Retinal pigment epithelial cell (primary cell): Measurements from ENCODE around the gene CTBP2.
A peak's percentile ranks its signal among the peaks of the same experiment; 100 is the strongest.

Experiments used
- DNase-seq: peaks from one replicate; pipeline ENCODE4 v3.0.0-alpha.2; 2010; ENCODE audit warnings: low read depth
- H3K4me3 ChIP-seq: 2 replicates; pipeline ENCODE4 v1.5.1; 2011; ENCODE audit warnings: mild to moderate bottlenecking, low read length, control low read depth, moderate library complexity
- TF ChIP-seq, protein P1 (sequence below): conservative IDR thresholded peaks from 2 replicates; pipeline ENCODE4 v1.5.1; 2011; ENCODE audit warnings: low read depth, low read length, control low read depth, inconsistent platforms

Gene CTBP2

DNA sequence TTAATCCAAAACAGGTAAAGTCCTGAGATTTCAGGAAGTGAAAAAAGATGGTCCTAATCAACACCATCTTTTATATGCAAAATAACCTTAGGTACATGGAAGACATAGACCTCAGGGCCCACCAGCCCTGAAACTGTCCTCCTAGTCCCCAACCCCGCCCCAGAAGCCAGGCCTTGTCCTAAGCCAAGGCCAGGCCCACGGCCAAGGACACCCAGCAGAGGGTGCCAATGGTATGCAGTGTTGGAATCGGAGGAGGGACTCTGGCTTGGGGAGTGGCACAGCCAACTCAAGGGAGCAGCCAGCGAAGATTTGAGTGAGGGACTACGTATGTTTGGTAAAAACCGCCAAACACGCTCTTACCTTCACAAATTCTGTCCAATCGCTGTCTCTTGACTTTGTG lies 121.7 kb downstream of the CTBP2 start:
- TF ChIP-seq, protein P1, sequence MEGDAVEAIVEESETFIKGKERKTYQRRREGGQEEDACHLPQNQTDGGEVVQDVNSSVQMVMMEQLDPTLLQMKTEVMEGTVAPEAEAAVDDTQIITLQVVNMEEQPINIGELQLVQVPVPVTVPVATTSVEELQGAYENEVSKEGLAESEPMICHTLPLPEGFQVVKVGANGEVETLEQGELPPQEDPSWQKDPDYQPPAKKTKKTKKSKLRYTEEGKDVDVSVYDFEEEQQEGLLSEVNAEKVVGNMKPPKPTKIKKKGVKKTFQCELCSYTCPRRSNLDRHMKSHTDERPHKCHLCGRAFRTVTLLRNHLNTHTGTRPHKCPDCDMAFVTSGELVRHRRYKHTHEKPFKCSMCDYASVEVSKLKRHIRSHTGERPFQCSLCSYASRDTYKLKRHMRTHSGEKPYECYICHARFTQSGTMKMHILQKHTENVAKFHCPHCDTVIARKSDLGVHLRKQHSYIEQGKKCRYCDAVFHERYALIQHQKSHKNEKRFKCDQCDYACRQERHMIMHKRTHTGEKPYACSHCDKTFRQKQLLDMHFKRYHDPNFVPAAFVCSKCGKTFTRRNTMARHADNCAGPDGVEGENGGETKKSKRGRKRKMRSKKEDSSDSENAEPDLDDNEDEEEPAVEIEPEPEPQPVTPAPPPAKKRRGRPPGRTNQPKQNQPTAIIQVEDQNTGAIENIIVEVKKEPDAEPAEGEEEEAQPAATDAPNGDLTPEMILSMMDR = peak; percentile 39
- H3K4me3 ChIP-seq = no peak overlapping the region
- DNase-seq = no peak

DNA sequence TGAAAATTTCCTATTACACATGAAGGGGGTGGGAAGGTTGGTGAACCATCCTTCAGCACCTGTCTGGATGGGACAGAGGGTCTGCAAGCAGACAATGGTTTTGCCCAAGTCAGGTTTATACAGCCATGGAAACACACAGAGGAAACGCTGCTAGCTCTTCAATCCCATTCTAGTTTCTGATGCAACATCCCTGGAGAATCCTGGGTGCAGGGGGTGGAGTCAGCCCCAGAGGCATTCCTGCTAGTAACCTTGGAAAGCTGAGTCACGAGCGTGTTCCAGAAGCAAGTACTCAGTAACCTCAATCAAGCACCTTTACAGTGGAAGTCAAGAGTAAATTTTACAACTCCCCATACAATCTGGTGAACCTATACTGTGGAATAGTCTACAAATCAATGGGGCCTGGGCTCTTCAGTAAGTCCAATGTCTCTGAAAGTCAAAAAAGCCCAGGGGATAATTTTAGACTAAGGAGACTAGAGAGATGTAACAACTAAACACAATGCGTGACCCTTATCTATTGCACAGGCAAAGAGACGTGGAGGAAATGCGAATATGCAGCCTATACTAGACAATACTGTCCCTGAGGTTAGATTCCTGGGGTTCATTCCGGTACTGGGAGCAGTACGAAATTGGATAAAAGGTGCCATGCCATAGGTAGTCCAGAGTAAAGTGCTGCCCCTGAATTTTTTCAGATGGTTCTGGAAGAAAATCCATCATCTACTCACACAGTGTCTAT lies 123.1 kb downstream of the CTBP2 start:
- TF ChIP-seq, protein P1 = no peak
- DNase-seq = no peak
- no peak overlapping the region for H3K4me3 ChIP-seq

DNA sequence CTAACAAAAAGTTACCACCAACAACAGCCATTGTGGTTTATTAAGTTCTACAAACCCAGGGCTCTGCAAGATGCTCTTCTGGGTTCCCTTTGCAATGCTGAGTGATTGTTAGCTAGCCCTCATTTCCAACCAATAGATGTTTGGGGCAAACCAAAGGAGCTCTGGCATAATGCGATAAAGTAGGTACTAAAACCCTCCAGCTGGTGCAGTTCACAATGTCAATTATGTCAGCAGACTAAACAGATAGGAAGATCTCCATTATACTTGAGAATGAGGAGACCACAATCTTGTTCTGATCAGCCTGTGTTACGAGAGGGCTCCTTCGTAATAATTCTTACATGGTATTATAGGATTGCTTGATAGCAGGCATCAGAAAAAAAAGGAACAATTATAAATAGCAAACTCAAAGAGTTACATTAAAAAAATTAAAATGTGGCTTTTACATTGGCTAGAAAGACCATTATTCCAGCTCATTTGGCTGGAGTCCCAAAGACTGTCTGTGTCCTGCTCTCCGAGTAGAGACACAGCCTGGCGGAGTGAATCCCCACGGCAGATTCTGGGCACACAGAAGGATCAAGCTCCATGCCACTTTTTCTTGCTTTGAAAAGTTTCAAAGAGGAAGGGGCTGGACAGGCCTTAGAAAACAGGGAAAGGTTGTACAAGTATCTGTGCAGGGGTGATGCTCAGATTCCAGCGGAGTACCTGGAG lies 124.6 kb downstream of the CTBP2 start:
- H3K4me3 ChIP-seq = no peak overlapping the region
- TF ChIP-seq, protein P1 = no peak
- DNase-seq = no peak

DNA sequence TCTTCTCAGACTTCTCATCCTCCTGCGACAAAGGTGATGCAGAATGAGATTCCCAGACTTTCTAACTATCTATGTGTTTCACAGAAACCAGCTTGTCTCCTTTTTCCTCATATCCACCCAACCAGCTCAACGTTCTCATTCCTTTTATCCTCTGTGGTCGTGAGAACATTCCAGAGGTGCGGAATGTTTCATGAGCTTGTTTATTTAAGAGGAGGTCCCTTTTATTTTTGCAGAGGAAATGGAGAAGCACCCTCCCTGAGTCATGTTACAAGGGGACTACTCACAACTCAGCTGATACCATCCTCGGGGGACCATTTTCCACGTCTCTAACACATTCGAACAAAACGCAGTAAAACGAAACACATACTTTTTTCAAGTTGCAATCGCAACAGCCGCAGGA lies 125.2 kb downstream of the CTBP2 start:
- no peak for DNase-seq
- H3K4me3 ChIP-seq = no peak overlapping the region
- TF ChIP-seq, protein P1 = no peak

DNA sequence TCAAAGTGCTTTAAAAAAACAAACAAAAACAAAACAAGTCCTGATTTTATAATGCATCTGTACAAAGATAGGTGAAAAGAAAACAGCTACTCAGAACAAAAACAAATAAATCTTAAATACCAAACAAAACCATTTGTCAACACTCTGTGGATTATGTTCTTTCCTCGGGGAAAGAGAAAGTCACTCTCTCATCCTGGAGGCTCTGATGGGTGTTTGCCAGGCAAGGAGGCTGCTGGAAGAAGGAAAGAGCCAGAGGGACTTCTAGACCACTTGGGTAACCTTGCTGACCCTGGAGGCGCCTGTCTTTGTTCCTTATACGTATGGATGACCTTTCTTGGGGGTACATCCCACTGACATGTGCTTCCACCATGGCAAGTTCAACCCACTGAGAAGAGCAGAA lies 125.7 kb downstream of the CTBP2 start:
- DNase-seq = no peak
- no peak overlapping the region for H3K4me3 ChIP-seq
- TF ChIP-seq, protein P1 = no peak

DNA sequence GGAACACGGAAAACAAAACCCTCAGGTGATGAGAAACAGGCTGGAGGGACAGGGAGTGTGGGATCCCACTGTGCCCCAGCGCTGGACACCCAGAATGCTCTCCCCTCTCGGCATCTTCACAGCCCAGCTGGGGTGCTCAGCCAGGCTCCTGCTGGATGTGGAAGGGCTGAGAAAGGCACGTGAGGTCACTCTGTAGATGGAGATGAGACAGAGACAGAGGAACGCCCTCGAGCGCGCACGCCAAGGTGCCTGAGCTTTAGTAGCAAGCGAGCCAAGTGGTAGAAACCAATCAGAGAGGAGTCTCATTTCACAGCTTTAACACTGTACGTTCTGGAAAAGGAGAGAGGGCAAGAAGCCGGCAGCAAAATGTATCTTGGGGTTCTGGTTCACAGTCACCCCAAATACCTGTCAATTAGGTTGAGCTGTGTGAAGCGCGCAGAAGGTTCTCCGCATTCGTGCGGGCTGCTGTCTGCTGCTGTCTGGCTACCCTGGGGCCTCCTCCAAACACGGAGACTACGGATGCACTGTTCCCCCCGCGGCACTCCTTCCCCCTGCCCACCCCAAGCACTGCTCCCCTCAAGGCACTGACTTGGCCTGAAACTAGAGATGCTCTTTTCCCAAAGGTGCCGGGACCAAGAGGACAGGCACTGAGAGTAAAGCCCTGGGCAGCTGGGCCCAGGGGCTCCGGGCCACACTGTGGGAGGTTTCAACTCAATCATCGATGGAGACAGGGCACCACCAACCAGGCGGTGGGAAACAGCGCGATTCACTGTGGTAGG lies 127.0 kb downstream of the CTBP2 start:
- TF ChIP-seq, protein P1 = no peak
- no peak for DNase-seq
- H3K4me3 ChIP-seq = no peak overlapping the region
